Adrenal gland (tissue), 5 donors: ENCODE data around the gene COL23A1.

Source experiments
- POLR2A ChIP-seq, 2 donors: fragments of 450-650 bp; IDR thresholded peaks; one replicate each; pipeline ENCODE4 v1.6.1; 2017; ENCODE audit warnings: antibody characterized with exemption in 2 of 2, mild to moderate bottlenecking in 2 of 2, moderate library complexity in 1 of 2
- TF ChIP-seq, protein P1 (sequence below), 6 experiments: fragments of 450-650 bp in 4 of 6; fragments of 200-600 bp in 2 of 6; sonication (generic) in 1 of 6; IDR thresholded peaks; 1 replicate in 5 of 6; 2 replicates in 1 of 6; pipeline versions ENCODE4 v1.5.1 to v1.8.0; 2016 to 2021; ENCODE audit warnings: antibody characterized with exemption in 6 of 6, mild to moderate bottlenecking in 2 of 6, moderate library complexity in 1 of 6
- donor health status: DM: no; HTN: no; CAD: no.

DNA sequence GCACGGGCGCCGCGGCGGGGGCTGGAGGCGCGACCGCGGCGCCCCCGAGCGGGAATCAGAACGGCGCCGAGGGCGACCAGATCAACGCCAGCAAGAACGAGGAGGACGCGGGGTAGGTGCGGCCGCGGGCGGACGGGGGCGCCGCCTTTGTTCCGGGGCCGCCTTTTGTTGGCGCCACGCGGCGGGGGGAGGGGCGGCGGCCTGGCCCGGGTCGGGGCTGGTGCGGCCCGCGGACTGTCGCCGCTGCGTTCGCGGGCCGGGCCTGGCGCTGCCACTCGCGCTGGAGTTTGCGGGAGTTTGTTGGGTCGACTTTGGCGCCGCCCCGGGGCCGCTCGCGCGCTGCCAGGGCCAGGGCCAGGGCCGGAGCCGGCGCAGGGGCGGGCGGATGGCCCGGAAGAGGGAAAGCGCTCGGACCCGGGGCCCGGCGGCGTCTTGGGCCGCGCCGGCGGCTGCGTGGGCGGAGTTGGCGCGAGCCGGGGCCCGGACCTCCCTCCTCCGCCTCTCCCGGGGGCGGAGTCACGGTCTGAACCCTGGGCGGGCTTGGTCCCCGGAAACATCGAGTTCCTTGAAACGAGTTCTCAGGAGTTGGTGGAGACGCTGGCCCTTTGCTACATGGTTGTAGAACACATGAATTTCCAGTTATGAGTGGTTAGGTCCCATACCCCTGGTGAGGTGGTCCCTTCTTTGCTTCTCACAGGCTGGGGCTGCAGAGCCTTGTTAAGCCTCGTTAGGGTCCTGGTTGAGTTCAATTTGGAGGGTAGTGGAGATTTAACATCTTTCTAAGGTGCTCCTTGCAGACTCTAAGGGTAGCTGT, 385.1 kb downstream of the COL23A1 start:
- TF ChIP-seq, protein P1, sequence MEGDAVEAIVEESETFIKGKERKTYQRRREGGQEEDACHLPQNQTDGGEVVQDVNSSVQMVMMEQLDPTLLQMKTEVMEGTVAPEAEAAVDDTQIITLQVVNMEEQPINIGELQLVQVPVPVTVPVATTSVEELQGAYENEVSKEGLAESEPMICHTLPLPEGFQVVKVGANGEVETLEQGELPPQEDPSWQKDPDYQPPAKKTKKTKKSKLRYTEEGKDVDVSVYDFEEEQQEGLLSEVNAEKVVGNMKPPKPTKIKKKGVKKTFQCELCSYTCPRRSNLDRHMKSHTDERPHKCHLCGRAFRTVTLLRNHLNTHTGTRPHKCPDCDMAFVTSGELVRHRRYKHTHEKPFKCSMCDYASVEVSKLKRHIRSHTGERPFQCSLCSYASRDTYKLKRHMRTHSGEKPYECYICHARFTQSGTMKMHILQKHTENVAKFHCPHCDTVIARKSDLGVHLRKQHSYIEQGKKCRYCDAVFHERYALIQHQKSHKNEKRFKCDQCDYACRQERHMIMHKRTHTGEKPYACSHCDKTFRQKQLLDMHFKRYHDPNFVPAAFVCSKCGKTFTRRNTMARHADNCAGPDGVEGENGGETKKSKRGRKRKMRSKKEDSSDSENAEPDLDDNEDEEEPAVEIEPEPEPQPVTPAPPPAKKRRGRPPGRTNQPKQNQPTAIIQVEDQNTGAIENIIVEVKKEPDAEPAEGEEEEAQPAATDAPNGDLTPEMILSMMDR (IDR thresholded peaks at IDR 0.05), result no peak
- TF ChIP-seq POLR2A (IDR thresholded peaks at IDR 0.05), result peak in 1 of 2 donors; percentile 60
